GM20000 (cell line): ENCODE results near the gene SRSF12.

Source experiments
- DNase-seq: peaks from one replicate; pipeline ENCODE4 v3.0.0; 2012; ENCODE audit warnings: low spot score
- TF ChIP-seq, protein P1 (sequence below): IDR thresholded peaks from 2 replicates; pipeline ENCODE4 v1.5.1; 2012; ENCODE audit warnings: mild to moderate bottlenecking, control low read depth; ENCODE audit errors: extremely low read depth, missing control alignments

SRSF12 gene

DNA sequence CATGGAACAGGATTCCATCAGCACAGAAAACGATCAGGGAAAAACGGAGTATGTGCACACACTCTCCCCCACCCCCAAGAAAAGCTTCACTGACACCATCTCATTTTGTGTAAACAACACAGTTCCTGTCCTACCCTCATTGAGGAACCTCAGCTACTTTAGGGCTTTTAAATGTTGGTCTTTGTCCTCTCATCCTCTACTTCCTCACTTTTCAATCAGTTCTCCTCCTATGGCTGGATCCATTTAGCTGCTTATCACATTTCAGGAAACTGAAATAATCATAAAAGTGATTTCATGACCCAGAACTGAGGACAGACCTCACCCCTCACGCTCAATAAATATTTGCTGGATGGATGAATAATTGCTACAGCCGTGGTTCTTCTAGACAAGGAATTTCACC, 70.4 kb downstream of the SRSF12 start:
- TF ChIP-seq, protein P1, sequence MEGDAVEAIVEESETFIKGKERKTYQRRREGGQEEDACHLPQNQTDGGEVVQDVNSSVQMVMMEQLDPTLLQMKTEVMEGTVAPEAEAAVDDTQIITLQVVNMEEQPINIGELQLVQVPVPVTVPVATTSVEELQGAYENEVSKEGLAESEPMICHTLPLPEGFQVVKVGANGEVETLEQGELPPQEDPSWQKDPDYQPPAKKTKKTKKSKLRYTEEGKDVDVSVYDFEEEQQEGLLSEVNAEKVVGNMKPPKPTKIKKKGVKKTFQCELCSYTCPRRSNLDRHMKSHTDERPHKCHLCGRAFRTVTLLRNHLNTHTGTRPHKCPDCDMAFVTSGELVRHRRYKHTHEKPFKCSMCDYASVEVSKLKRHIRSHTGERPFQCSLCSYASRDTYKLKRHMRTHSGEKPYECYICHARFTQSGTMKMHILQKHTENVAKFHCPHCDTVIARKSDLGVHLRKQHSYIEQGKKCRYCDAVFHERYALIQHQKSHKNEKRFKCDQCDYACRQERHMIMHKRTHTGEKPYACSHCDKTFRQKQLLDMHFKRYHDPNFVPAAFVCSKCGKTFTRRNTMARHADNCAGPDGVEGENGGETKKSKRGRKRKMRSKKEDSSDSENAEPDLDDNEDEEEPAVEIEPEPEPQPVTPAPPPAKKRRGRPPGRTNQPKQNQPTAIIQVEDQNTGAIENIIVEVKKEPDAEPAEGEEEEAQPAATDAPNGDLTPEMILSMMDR = no peak
- no peak for DNase-seq
